ENCODE results near the gene MUC22.
"Not testable (repeated sequence)": the region's sequence is repeated elsewhere in the genome, so short reads cannot be mapped to it uniquely, and the experiment has no call there.

DNA sequence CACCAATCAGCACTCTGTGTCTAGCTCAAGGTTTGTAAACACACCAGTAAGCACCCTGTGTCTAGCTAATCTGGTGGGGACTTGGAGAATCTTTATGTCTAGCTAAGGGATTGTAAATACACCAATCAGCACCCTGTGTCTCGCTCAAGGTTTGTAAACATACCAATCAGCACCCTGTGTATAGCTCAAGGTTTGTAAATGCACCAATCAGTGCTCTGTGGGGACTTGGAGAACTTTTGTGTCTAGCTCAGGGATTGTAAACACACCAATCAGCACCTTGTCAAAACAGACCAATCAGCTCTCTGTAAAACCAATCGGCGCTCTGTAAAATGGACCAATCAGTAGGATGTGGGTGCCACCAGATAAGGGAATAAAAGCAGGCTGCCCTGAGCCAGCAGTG, 7.2 kb downstream of the MUC22 start:
- TF ChIP-seq, protein P1, sequence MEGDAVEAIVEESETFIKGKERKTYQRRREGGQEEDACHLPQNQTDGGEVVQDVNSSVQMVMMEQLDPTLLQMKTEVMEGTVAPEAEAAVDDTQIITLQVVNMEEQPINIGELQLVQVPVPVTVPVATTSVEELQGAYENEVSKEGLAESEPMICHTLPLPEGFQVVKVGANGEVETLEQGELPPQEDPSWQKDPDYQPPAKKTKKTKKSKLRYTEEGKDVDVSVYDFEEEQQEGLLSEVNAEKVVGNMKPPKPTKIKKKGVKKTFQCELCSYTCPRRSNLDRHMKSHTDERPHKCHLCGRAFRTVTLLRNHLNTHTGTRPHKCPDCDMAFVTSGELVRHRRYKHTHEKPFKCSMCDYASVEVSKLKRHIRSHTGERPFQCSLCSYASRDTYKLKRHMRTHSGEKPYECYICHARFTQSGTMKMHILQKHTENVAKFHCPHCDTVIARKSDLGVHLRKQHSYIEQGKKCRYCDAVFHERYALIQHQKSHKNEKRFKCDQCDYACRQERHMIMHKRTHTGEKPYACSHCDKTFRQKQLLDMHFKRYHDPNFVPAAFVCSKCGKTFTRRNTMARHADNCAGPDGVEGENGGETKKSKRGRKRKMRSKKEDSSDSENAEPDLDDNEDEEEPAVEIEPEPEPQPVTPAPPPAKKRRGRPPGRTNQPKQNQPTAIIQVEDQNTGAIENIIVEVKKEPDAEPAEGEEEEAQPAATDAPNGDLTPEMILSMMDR (IDR thresholded peaks at IDR 0.05; ENCODE audit: poor library complexity) = not testable (repeated sequence)
- TF ChIP-seq EZH2 (IDR thresholded peaks at IDR 0.05; ENCODE audit: borderline replicate concordance); EZH2phosphoT487 (IDR thresholded peaks at IDR 0.05; ENCODE audit: low read depth, severe bottlenecking, unreplicated experiment): not testable (repeated sequence)
